Measurements from ENCODE around the gene SOST. TPM values are rescaled to one million over a fixed set of nuclear protein-coding genes. Genes with fewer than 3 reads are reported as not detected.

Gene SOST
- total RNA-seq, 3 donors from 2014 or later (not counting 1 experiment from before 2014, with no cell fraction given) = not detected

DNA sequence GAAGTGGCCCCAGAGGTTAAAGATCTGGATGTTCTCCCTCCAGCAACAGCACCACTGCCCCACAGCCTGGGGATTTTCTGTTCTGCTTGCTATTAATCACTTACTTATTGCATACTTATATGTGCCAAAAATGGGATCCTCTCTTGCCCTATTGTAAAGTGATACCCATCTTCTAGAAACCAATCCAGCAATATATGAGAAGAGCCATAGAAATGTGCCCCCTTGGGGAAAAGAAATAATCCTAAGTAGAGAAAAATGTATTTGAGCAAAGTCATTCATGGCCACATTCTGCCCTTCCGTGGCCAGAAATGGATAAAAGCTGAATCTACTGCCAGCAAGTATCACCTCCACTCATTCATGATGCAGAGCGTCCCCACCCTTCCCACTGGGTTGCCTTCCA lies 20.9 kb downstream of the SOST start:
- no peaks in the 10 kb centered on the region for H3K4me1 Mint-ChIP-seq
- no peak for TF ChIP-seq CTCF (IDR thresholded peaks at IDR 0.05)
- no peaks in the 10 kb centered on the region for H3K9me3 Mint-ChIP-seq
- no peak overlapping the region for H3K4me3 Mint-ChIP-seq
- H3K4me1 ChIP-seq (ENCODE audit: control insufficient read depth, insufficient read depth, low read length) = no peaks in the 10 kb centered on the region
- no peaks in the 10 kb centered on the region for H3K36me3 ChIP-seq (ENCODE audit: control insufficient read depth, insufficient read depth, low read length)
- no peak overlapping the region for H3K27ac Mint-ChIP-seq
- peaks cover 14 to 16% of the 10 kb centered on the region in 2 donors for H3K27me3 Mint-ChIP-seq (ENCODE audit: low read depth in 2 of 2)
- intact Hi-C loops (cut with micrococcal nuclease) = no loop called here
- ATAC-seq (no peak), DNase-seq (no peak)
- no peak overlapping the region for H3K4me3 ChIP-seq (ENCODE audit: low read length)
- WGBS (ENCODE audit: insufficient coverage) = 88% methylated on average over 2 of the region's 2 CpGs
- H3K36me3 Mint-ChIP-seq = no peaks in the 10 kb centered on the region
- no peak overlapping the region for H3K27ac ChIP-seq (ENCODE audit: low read length)
- peaks cover 3% of the 10 kb centered on the region for H3K9me3 ChIP-seq (ENCODE audit: control insufficient read depth, insufficient read depth, low read length)
- no peaks in the 10 kb centered on the region for H3K27me3 ChIP-seq (ENCODE audit: control insufficient read depth, insufficient read depth, low read length)

DNA sequence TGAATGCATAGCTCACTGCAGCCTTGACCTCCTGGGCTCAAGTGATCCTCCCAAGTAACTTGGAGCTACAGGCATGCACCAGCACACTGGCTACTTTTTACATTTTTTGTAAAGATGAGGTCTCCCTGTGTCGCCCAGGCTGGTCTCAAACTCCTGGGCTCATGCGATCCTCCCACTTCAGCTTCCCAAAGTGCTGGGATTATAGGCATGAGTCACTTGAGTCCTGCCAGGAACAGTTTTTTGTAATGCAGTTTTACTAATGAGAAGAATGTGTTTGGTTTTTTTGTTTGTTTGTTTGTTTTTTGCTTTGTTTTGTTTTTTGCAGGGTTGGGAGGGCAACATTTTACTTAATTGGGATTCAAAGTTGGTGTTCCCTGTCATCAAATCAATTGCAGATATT lies 22.2 kb downstream of the SOST start:
- Histone ChIP-seq H3K36me3 (ENCODE audit: control insufficient read depth, insufficient read depth, low read length) (no peaks in the 10 kb centered on the region), H3K9me3 (ENCODE audit: control insufficient read depth, insufficient read depth, low read length) (peaks cover 3% of the 10 kb centered on the region), H3K4me1 (ENCODE audit: control insufficient read depth, insufficient read depth, low read length) (no peaks in the 10 kb centered on the region), H3K27ac (ENCODE audit: low read length) (no peak overlapping the region), H3K4me3 (ENCODE audit: low read length) (no peak overlapping the region), H3K27me3 (ENCODE audit: control insufficient read depth, insufficient read depth, low read length) (no peaks in the 10 kb centered on the region)
- Mint-ChIP-seq H3K4me1 (no peaks in the 10 kb centered on the region), H3K9me3 (no peaks in the 10 kb centered on the region), H3K4me3 (no peak overlapping the region), H3K36me3 (no peaks in the 10 kb centered on the region), H3K27ac (no peak overlapping the region), H3K27me3 (ENCODE audit: low read depth in 2 of 2) (peaks cover 15 to 16% of the 10 kb centered on the region in 2 donors)
- intact Hi-C loops (cut with micrococcal nuclease) = no loop called here
- no peak for DNase-seq
- 94% methylated on average over 2 of the region's 2 CpGs for WGBS (ENCODE audit: insufficient coverage)
- no peak for TF ChIP-seq CTCF (IDR thresholded peaks at IDR 0.05)
- no peak for ATAC-seq

DNA sequence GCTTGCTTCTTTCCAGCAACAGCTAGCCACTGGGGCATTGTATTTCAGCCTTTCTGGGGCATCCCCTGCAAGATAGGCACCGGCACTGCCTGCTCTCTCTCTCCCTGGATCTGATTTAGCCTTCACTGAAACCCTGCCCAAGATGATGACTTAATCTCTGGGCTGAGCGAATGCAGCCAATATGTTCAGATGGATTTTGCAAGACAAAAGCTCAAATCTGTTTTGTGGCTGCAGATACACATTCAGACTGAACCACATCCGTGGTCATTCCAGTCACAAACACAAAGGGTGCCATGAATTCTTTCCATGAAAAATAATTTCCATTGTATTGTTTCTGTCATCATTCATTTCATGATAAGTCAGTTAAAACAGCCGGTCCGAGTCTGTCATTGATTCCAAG lies 24.2 kb downstream of the SOST start:
- Mint-ChIP-seq H3K4me1 (no peaks in the 10 kb centered on the region), H3K4me3 (no peak overlapping the region), H3K9me3 (no peaks in the 10 kb centered on the region), H3K27me3 (ENCODE audit: low read depth in 2 of 2) (peaks cover 15 to 24% of the 10 kb centered on the region in 2 donors), H3K27ac (no peak overlapping the region), H3K36me3 (no peaks in the 10 kb centered on the region)
- Histone ChIP-seq H3K36me3 (ENCODE audit: control insufficient read depth, insufficient read depth, low read length) (no peaks in the 10 kb centered on the region), H3K4me1 (ENCODE audit: control insufficient read depth, insufficient read depth, low read length) (no peaks in the 10 kb centered on the region), H3K4me3 (ENCODE audit: low read length) (no peak overlapping the region), H3K27me3 (ENCODE audit: control insufficient read depth, insufficient read depth, low read length) (no peaks in the 10 kb centered on the region), H3K27ac (ENCODE audit: low read length) (no peak overlapping the region), H3K9me3 (ENCODE audit: control insufficient read depth, insufficient read depth, low read length) (peaks cover 3% of the 10 kb centered on the region)
- DNase-seq = no peak
- no peak for TF ChIP-seq CTCF (IDR thresholded peaks at IDR 0.05)
- 86% methylated on average over 5 of the region's 5 CpGs for WGBS (ENCODE audit: insufficient coverage)
- intact Hi-C loops (cut with micrococcal nuclease) = no loop called here
- no peak for ATAC-seq

GRCh38 chr17:43733956-43734355 lies 24.6 kb downstream of the SOST start:
- H3K4me3 Mint-ChIP-seq = no peak overlapping the region
- no peaks in the 10 kb centered on the region for H3K4me1 ChIP-seq (ENCODE audit: control insufficient read depth, insufficient read depth, low read length)
- H3K36me3 Mint-ChIP-seq = no peaks in the 10 kb centered on the region
- no peak overlapping the region for H3K27ac ChIP-seq (ENCODE audit: low read length)
- H3K9me3 ChIP-seq (ENCODE audit: control insufficient read depth, insufficient read depth, low read length) = peaks cover 3% of the 10 kb centered on the region
- H3K27me3 Mint-ChIP-seq (ENCODE audit: low read depth in 2 of 2) = peaks cover 12 to 24% of the 10 kb centered on the region in 2 donors
- no peak overlapping the region for H3K27ac Mint-ChIP-seq
- WGBS (ENCODE audit: insufficient coverage) = 85% methylated on average over 1 of the region's 1 CpG
- H3K36me3 ChIP-seq (ENCODE audit: control insufficient read depth, insufficient read depth, low read length) = no peaks in the 10 kb centered on the region
- TF ChIP-seq CTCF (IDR thresholded peaks at IDR 0.05) = no peak
- no peaks in the 10 kb centered on the region for H3K27me3 ChIP-seq (ENCODE audit: control insufficient read depth, insufficient read depth, low read length)
- no peak for DNase-seq
- H3K9me3 Mint-ChIP-seq = no peaks in the 10 kb centered on the region
- ATAC-seq = no peak
- H3K4me3 ChIP-seq (ENCODE audit: low read length) = no peak overlapping the region
- intact Hi-C loops (cut with micrococcal nuclease) = no loop called here
- no peaks in the 10 kb centered on the region for H3K4me1 Mint-ChIP-seq

All from natural killer cell (primary cell).